HG03064 (cell line): ENCODE results near the gene CYSRT1.

Source experiments
- ATAC-seq: cut with Tn5 transposase; IDR thresholded peaks from one replicate; pipeline ENCODE4 v1.9.1; 2021; ENCODE audit warnings: low read depth; ENCODE audit not compliant: unreplicated experiment

CYSRT1 gene

GRCh38 chr9:137265496-137266161, 40.7 kb downstream of the CYSRT1 start:
- no peak for ATAC-seq

GRCh38 chr9:137266162-137266527, 41.2 kb downstream of the CYSRT1 start:
- no peak for ATAC-seq

- no peak for ATAC-seq
These were observed 41.8 kb downstream of the CYSRT1 start for GRCh38 chr9:137266585-137267453.

- no peak for ATAC-seq
These were observed 43.0 kb downstream of the CYSRT1 start for GRCh38 chr9:137267933-137268355.

GRCh38 chr9:137268538-137269201, 43.7 kb downstream of the CYSRT1 start:
- ATAC-seq, result no peak

GRCh38 chr9:137269231-137269772, 44.3 kb downstream of the CYSRT1 start:
- ATAC-seq, result no peak

DNA sequence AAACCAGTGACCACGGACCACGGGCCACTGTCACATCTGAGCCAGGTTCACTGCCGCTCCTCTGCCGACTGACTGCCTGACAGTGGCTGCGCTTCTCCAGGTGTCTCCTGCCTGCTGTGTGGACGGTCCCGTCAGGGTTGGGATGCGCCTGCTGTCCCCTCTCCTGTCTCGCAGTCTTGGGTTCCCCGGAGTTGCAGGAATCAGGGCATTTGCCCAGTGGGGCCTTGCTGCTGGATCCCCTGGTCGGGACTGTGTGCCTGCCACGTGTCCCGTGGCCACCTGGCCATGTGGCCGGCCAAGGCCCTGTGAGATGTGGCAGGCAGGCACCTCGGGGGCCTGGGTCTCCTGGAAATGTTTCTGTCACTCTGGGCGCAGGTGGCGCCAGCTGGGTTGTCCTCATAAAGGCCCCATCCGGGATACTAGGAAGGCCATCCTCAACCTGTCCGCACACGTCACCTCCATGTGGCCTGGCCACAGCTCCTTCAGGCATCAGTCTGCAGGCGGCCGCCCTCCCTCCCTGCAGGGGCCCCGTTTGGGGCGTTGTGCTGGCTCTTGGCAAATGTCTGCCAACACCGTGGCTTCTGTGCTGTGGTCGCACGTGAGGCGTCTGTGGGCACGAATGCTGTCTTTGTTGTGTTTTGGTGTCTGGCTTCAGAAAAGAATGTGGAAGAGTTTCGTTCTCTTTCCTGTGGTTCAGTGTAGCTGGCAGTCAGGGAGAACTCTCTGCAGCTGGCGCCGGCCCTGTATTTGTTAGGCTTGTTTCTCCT, 46.1 kb downstream of the CYSRT1 start:
- no peak for ATAC-seq

GRCh38 chr9:137271696-137272076, 46.7 kb downstream of the CYSRT1 start:
- ATAC-seq, result no peak

GRCh38 chr9:137272241-137273094, 47.5 kb downstream of the CYSRT1 start:
- ATAC-seq, result no peak

DNA sequence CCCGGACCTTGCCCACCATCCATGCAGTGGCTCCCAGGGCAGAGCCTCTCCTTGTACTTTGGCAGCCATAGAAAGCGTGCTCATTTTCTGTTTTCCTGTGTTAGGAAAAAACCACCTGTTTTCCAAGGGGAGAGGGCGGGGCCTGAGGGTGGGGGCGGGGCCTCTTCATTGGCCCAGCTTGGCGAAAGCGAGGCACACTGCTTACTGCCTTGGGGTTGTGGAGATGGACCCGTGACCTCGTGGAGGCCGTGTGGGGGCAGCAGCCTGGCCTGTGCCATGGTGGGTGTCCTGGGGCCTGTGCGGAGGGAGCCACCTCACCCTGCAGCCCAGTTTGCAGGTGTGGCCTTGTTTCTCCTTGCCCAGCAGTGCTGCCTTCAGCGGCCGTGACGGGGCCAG, 48.1 kb downstream of the CYSRT1 start:
- ATAC-seq, result no peak

DNA sequence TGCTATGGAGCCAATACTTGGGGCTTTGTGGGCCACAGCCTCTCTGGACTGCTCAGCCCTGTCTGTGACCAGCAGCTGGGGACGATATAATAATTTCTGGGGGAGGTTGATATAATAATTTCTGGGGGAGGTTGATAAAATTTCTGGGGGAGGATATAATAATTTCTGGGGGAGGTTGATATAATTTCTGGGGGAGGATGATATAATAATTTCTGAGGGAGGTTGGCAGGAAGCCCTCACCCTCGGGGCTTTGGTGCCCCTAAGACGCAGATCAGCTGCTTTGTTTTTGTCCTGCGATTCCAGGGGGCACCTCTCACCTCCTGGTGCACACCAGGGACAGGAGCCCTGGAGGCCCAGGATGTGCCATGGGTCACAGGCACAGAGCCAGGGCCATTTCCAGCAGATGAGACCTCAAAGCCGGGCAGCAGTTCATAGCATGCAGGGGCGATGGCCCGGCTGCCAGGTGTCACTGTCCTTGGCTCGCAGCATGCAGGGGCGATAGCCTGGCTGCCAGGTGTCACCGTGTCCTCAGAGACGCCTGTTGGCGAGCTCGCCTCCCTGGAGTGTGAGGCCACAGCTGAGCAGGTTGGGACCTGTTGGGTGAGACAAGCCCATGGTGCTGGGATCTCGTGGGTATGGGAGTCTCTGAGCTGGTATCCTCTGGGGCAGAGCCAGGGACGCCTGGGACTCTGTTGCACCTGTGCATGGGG, 48.8 kb downstream of the CYSRT1 start:
- no peak for ATAC-seq

- ATAC-seq, result no peak
These were observed 50.2 kb downstream of the CYSRT1 start for GRCh38 chr9:137275203-137275587.
